ENCODE measurements around the gene SCRN3. TPM values are rescaled to one million over a fixed set of nuclear protein-coding genes. Genes with fewer than 3 reads are reported as not detected.
A peak's percentile ranks its signal among the peaks of the same experiment; 100 is the strongest.
"Not testable (repeated sequence)": the region's sequence is repeated elsewhere in the genome, so short reads cannot be mapped to it uniquely, and the experiment has no call there.

The SCRN3 gene, protein sequence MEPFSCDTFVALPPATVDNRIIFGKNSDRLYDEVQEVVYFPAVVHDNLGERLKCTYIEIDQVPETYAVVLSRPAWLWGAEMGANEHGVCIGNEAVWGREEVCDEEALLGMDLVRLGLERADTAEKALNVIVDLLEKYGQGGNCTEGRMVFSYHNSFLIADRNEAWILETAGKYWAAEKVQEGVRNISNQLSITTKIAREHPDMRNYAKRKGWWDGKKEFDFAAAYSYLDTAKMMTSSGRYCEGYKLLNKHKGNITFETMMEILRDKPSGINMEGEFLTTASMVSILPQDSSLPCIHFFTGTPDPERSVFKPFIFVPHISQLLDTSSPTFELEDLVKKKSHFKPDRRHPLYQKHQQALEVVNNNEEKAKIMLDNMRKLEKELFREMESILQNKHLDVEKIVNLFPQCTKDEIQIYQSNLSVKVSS
- total RNA-seq, result 42.6 TPM
- long read RNA-seq, transcript SCRN3-201 (8 exons, 3,037 nt), result major isoform, 5 of 14 reads
- long read RNA-seq, partial matches to known transcripts, result 3 of 14 reads
- long read RNA-seq, other reads (novel, unspliced or antisense), result 6 of 14 reads

DNA sequence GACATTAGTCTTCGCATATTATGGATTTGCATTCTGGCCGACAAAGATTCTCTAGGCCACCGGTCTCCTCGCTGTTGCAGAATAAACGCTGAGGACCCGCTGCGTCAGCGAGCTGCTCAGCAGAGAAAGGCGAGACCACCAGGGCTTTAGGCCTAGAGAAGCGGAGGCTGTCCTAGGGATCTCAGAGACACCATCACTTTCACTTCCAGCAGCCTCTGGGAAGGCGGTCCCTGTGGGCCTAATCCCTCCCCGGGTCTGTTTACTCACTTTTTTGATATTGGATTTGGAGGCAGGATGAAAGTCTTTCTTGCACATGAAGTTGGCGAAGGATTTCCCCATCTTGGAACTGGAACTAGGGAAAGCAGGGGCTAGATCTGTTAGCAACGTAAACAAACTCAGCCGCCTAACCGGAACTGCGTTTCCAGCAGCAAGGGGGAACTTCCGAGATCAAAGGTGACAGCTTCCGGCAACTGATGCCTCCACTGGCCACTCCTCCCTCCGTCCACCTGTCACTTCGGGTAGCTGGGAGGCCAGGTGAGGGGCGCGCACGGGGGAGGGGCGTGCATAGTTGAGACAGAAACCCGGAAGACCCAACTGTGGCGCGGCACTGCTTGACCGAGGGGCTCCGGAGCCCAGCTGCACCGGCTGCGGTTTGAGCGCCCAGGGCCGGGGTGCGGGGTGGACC, at the start of gene SCRN3:
Gene SCRN3 (plus strand): TSS at position 447 of the 685 bp plus-strand sequence. CDS start 2,554 bp downstream, outside the sequence.
- DNase-seq (ENCODE audit: missing footprints) (peak; percentile 88), ATAC-seq (peak; percentile 93)
- intact Hi-C loops (cut with DNase I), result no loop called here

- intact Hi-C loops (cut with DNase I), result no loop called here
- ATAC-seq, result no peak
These were observed 45.5 kb upstream of the SCRN3 start for GRCh38 chr2:174350018-174350417.

GRCh38 chr2:174350593-174351181, 44.8 kb upstream of the SCRN3 start:
- DNase-seq (ENCODE audit: missing footprints) (no peak), ATAC-seq (no peak)
- intact Hi-C loops (cut with DNase I), result no loop called here

More at GRCh38 chr2:174350018-174350417, 45.5 kb upstream of the SCRN3 start:
- no peak for DNase-seq (ENCODE audit: missing footprints)

DNA sequence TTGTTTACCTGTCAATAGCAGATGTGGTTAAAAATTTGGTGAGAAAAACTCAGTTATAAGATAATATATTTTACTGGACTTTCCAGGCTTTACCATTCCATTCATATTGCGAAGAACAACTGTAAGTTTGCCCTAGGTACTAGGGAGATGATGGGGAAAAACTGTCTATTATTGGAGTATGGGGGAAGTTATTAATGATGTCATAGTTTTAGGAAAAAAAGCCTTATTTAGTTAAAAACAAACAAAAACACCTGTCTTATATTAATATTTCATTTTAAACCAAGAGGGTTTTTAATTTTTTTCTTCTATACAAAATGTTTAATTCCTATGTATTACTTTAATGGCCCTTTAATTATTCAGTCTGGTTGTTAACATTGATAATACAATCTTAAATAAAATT, 42.5 kb upstream of the SCRN3 start:
- ATAC-seq (no peak), DNase-seq (ENCODE audit: missing footprints) (no peak)
- intact Hi-C loops (cut with DNase I), result no loop called here

GRCh38 chr2:174356347-174356746, 39.2 kb upstream of the SCRN3 start:
- DNase-seq (ENCODE audit: missing footprints) (no peak), ATAC-seq (no peak)
- intact Hi-C loops (cut with DNase I), result no loop called here

- intact Hi-C loops (cut with DNase I); ATAC-seq; DNase-seq (ENCODE audit: missing footprints): not testable (repeated sequence)
These were observed 35.9 kb upstream of the SCRN3 start for GRCh38 chr2:174359663-174360062.

GRCh38 chr2:174362949-174363348, 32.6 kb upstream of the SCRN3 start:
- intact Hi-C loops (cut with DNase I), result no loop called here
- DNase-seq (ENCODE audit: missing footprints) (no peak), ATAC-seq (no peak)

DNA sequence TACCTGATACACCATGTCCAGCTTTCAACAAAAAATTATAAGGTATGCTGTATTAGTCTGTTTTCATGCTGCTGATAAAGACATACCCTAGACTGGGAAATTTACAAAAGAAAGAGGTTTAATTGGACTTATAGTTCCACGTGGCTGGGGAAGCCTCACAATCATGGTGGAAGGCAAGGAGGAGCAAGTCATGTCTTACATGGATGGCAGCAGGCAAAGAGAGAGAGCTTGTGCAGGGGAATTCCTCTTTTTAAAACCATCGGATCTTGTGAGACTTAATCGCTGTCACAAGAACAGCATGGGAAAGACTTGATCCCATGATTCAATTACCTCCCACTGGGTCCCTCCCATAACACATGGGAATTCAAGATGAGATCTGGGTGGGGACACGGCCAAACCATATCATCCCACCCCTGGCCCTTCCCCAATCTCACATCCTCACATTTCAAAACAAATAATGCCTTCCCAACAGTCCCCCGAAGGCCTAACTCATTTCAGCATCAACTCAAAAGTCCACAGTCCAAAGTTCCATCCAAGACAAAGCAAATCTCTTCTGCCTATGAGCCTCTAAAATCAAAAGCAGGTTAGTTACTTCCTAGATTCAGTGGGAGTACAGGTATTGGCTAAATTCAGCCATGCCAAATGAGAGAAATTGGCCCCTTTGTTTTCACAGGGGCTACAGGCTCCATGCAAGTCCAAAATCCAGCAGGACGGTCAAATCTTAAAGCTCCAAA, 31.9 kb upstream of the SCRN3 start:
- intact Hi-C loops (cut with DNase I); ATAC-seq; DNase-seq (ENCODE audit: missing footprints): not testable (repeated sequence)

- ATAC-seq (no peak), DNase-seq (ENCODE audit: missing footprints) (no peak)
- intact Hi-C loops (cut with DNase I), result no loop called here
These were observed 30.9 kb upstream of the SCRN3 start for GRCh38 chr2:174364628-174365027.

GRCh38 chr2:174365571-174365970, 30.0 kb upstream of the SCRN3 start:
- intact Hi-C loops (cut with DNase I), result no loop called here
- DNase-seq (ENCODE audit: missing footprints), result no peak
- no peak for ATAC-seq

GRCh38 chr2:174368691-174369090, 26.8 kb upstream of the SCRN3 start:
- no peak for DNase-seq (ENCODE audit: missing footprints)
- intact Hi-C loops (cut with DNase I), result no loop called here

DNA sequence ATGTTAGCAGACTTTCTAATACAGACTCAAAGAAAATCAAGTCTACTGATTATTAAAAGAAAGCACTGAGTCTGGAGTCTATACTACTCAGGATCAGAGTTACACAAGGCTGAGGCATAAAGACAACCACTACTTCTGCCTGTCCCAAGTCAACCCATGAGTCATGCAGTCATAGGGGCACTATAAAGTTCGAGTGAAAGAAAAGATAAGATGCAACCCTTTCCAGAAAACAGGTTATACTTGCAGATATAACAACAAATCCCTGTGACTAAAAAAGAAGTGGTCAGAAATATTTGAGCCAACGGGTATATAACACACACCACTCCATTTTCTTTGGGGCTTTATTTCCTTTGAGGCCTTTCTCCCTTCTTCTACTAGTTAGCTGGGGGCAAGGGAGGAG, 18.6 kb upstream of the SCRN3 start:
- intact Hi-C loops (cut with DNase I), result no loop called here
- DNase-seq (ENCODE audit: missing footprints), result no peak

More at GRCh38 chr2:174368691-174369090, 26.8 kb upstream of the SCRN3 start:
- ATAC-seq, result no peak

DNA sequence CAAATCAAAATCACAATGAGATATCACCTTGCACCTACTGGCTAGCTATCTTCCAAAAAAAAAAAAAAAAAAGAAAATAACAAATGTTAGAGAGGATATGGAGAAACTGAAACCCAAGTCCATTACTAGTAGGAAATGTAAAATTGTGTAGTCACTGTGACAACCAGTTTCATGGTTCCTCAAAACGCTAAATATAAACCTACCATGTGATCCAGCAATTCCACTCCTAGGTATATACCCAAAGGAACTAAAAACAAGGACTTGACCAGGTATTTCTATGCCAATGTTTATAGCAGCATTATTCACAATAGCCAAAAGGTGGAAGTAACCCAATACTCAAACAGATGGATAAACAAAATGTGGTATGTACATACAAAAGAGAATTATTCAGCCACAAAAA, 11.7 kb upstream of the SCRN3 start:
- intact Hi-C loops (cut with DNase I), result no loop called here
- ATAC-seq (no peak), DNase-seq (ENCODE audit: missing footprints) (no peak)

More for the DNA sequence above, 18.6 kb upstream of the SCRN3 start:
- no peak for ATAC-seq

- ATAC-seq (no peak), DNase-seq (ENCODE audit: missing footprints) (no peak)
- intact Hi-C loops (cut with DNase I), result no loop called here
These were observed 10.3 kb upstream of the SCRN3 start for GRCh38 chr2:174385201-174385600.

- intact Hi-C loops (cut with DNase I); DNase-seq (ENCODE audit: missing footprints); ATAC-seq: not testable (repeated sequence)
These were observed 6.8 kb upstream of the SCRN3 start for GRCh38 chr2:174388706-174389105.

DNA sequence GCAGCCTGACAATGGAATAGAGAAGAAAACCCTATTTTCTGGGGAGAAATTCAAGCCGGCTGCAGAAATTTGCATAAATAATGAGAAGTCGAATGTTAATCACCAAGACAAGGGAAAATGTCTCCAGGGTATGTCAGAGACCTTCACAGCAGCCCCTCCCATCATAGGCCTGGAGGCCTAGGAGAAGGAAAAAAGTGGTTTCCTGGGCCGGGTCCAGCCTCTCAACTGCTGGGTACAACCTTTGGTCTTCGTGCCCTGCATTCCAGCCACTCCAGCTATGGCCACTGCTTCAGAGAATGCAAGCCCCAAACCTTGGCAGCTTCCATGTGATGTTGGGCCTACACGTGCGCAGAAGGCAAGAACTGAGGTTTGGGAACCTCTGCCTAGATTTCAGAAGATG, 6.0 kb upstream of the SCRN3 start:
- DNase-seq (ENCODE audit: missing footprints) (peak; percentile 25), ATAC-seq (peak; percentile 37)
- intact Hi-C loops (cut with DNase I), result no loop called here

DNA sequence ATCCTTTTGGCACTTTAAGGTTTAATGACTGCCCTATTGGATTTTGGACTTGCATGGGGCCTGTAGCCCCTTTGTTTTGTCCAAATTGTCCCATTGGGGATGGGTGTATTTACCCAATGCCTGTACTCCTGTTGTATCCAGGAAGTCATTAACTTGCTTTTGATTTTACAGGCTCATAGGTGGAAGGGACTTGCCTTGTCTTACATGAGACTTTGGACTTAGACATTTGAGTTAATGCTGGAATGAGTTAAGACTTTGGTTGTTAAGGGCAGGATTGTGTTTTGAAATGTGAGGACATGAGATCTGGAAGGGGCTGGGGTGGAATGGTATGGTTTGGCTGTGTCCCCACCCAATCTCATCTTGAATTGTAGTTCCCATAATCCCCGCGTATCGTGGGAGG, 5.2 kb upstream of the SCRN3 start:
- DNase-seq (ENCODE audit: missing footprints); intact Hi-C loops (cut with DNase I); ATAC-seq: not testable (repeated sequence)

GRCh38 chr2:174392706-174393105, 2.8 kb upstream of the SCRN3 start:
- intact Hi-C loops (cut with DNase I), result no loop called here
- ATAC-seq (no peak), DNase-seq (ENCODE audit: missing footprints) (no peak)

Data from Right ventricle myocardium inferior (tissue), 1 donor.